IMR-90 (cell line): Measurements from ENCODE around the gene ATG14. TPM values are rescaled to one million over a fixed set of nuclear protein-coding genes. Genes with fewer than 3 reads are reported as not detected.
"Not testable (repeated sequence)": the region's sequence is repeated elsewhere in the genome, so short reads cannot be mapped to it uniquely, and the experiment has no call there.

Experiments
- ATAC-seq: fragments of 200-7000 bp; cut with Tn5 transposase; 2 replicates; pipeline ENCODE4 v1.9.1; 2020; ENCODE audit warnings: low read depth, mild to moderate bottlenecking, moderate library complexity
- BruUV-seq: library from RNA; stranded (reverse); fragments of 400-500 nt; replicated peaks from 2 replicates; lab custom pipeline; 2021; lab: Mats Ljungman, UMichigan
- CTCF ChIA-PET: fragments of 300-600 bp; formaldehyde crosslinking; extraction: SDS; loops from one replicate; lab custom pipeline; 2021; ENCODE audit warnings: antibody characterized with exemption; lab: Yijun Ruan, JAX
- POLR2A ChIA-PET: fragments of 300-600 bp; sonication (Branson Sonifier 250); formaldehyde crosslinking; loops from one replicate; lab custom pipeline; 2022; ENCODE audit warnings: antibody characterized with exemption; ENCODE audit not compliant: unreplicated experiment; lab: Charles Lee
- DNase-seq: peaks from one replicate; pipeline ENCODE4 v3.0.0; 2013
- H2AFZ ChIP-seq: replicated peaks from 2 replicates; pipeline ENCODE3; 2013; ENCODE audit warnings: low read length, mild to moderate bottlenecking; ENCODE audit not compliant: poor library complexity
- H2AK5ac ChIP-seq: 2 replicates; pipeline ENCODE4 v1.6.1; 2013; ENCODE audit warnings: low read depth, low read length, inconsistent platforms
- H2AK9ac ChIP-seq: replicated peaks from 2 replicates; pipeline ENCODE3; 2013; ENCODE audit warnings: mild to moderate bottlenecking, low read depth, low read length, moderate library complexity; ENCODE audit not compliant: poor library complexity
- H2BK120ac ChIP-seq: 2 replicates; pipeline ENCODE4 v1.6.1; 2013; ENCODE audit warnings: low read depth, low read length, inconsistent platforms
- H2BK15ac ChIP-seq: 3 replicates; pipeline ENCODE4 v1.6.1; 2013; ENCODE audit warnings: low read depth, low read length, inconsistent platforms
- H2BK20ac ChIP-seq: 2 replicates; pipeline ENCODE4 v1.6.1; 2013; ENCODE audit warnings: low read depth, mild to moderate bottlenecking, inconsistent platforms, low read length, moderate library complexity
- H2BK5ac ChIP-seq: 2 replicates; pipeline ENCODE4 v1.6.1; 2013; ENCODE audit warnings: mild to moderate bottlenecking, low read depth, low read length, inconsistent platforms; ENCODE audit not compliant: poor library complexity, severe bottlenecking
- H3K14ac ChIP-seq: replicated peaks from 2 replicates; pipeline ENCODE4 v1.6.1; 2013; ENCODE audit warnings: low read depth, low read length, inconsistent platforms
- H3K18ac ChIP-seq: 2 replicates; pipeline ENCODE4 v1.6.1; 2013; ENCODE audit warnings: low read depth, low read length, control low read depth
- H3K23ac ChIP-seq: 2 replicates; pipeline ENCODE4 v1.6.1; 2013; ENCODE audit warnings: low read depth, low read length, inconsistent platforms
- H3K27ac ChIP-seq: 2 replicates; pipeline ENCODE4 v1.5.1; 2013; ENCODE audit warnings: mild to moderate bottlenecking, control low read depth, low read length; ENCODE audit not compliant: insufficient read depth
- H3K27me3 ChIP-seq: 2 replicates; pipeline ENCODE4 v1.6.1; 2013; ENCODE audit warnings: low read length; ENCODE audit not compliant: control insufficient read depth, insufficient read depth
- H3K36me3 ChIP-seq: 2 replicates; pipeline ENCODE4 v1.6.1; 2013; ENCODE audit warnings: low read length, mixed read lengths; ENCODE audit not compliant: control insufficient read depth, insufficient read depth
- H3K4ac ChIP-seq: 2 replicates; pipeline ENCODE4 v1.6.1; 2013; ENCODE audit warnings: low read depth, low read length, inconsistent platforms
- H3K4me1 ChIP-seq: 2 replicates; pipeline ENCODE4 v1.6.1; 2013; ENCODE audit warnings: low read length, mixed read lengths; ENCODE audit not compliant: control insufficient read depth, insufficient read depth
- H3K4me2 ChIP-seq: 2 replicates; pipeline ENCODE4 v1.6.1; 2013; ENCODE audit warnings: low read depth, mild to moderate bottlenecking, control low read depth, low read length, moderate library complexity
- H3K4me3 ChIP-seq: 2 replicates; pipeline ENCODE4 v1.5.1; 2013; ENCODE audit warnings: low read depth, mild to moderate bottlenecking, control low read depth, low read length, moderate library complexity; ENCODE audit not compliant: insufficient read depth
- H3K56ac ChIP-seq: 2 replicates; pipeline ENCODE4 v1.6.1; 2013; ENCODE audit warnings: low read length, inconsistent platforms; ENCODE audit not compliant: insufficient read depth; ENCODE audit errors: extremely low read depth
- H3K79me1 ChIP-seq, 2 experiments: 2 replicates each; pipeline ENCODE4 v1.6.1; 2013; ENCODE audit warnings: low read length in 2 of 2, inconsistent platforms in 1 of 2, low read depth in 1 of 2
- H3K9ac ChIP-seq: 2 replicates; pipeline ENCODE4 v1.6.1; 2013; ENCODE audit warnings: low read depth, low read length, control low read depth
- H3K9me1 ChIP-seq: 2 replicates; pipeline ENCODE4 v1.6.1; 2013; ENCODE audit warnings: low read length, inconsistent platforms; ENCODE audit not compliant: insufficient read depth
- H3K9me3 ChIP-seq: 2 replicates; pipeline ENCODE4 v1.6.1; 2013; ENCODE audit warnings: low read length; ENCODE audit not compliant: control insufficient read depth, insufficient read depth
- H4K20me1 ChIP-seq: 2 replicates; pipeline ENCODE4 v1.6.1; 2013; ENCODE audit warnings: low read length, inconsistent platforms; ENCODE audit not compliant: insufficient read depth
- H4K5ac ChIP-seq: 2 replicates; pipeline ENCODE4 v1.6.1; 2013; ENCODE audit warnings: mild to moderate bottlenecking, low read depth, low read length, control low read depth
- H4K8ac ChIP-seq, 2 experiments: 2 replicates each; pipeline ENCODE4 v1.6.1; 2013; ENCODE audit warnings: low read depth in 2 of 2, low read length in 2 of 2, control low read depth in 1 of 2, inconsistent platforms in 1 of 2
- H4K91ac ChIP-seq: 2 replicates; pipeline ENCODE4 v1.6.1; 2013; ENCODE audit warnings: low read depth, low read length, inconsistent platforms; ENCODE audit not compliant: insufficient read depth
- WGBS, 2 experiments: methylation state at CpG; one replicate each; pipeline versions ENCODE4 v1.1.5 to v1.1.7; 2013; ENCODE audit warnings: missing lambda C conversion rate in 2 of 2; ENCODE audit not compliant: insufficient read length in 1 of 2; ENCODE audit errors: extremely low coverage in 2 of 2; 5-methylcytosine and 5-hydroxymethylcytosine counted together
- dilution Hi-C: fragments of 300-500 bp; cut with HindIII; formaldehyde crosslinking; loops from one replicate; pipeline ENCODE4 v1.14.3; 2018; ENCODE audit warnings: low sequenced_read_pairs; ENCODE audit not compliant: unreplicated experiment
- in situ Hi-C: fragments of 300-500 bp; cut with MboI; formaldehyde crosslinking; loops from 3 replicates; pipeline ENCODE4 v1.14.3; 2019; ENCODE audit warnings: low sequenced_read_pairs, inconsistent platforms, mixed read lengths
- intact Hi-C: fragments of 100-400 bp; cut with micrococcal nuclease; formaldehyde crosslinking; loops from 2 replicates; pipeline ENCODE4 v1.10.0; 2022
- polyA plus RNA-seq, 3 experiments: library from polyadenylated mRNA; depleted of rRNA; stranded (reverse); fragments of >200 nt; gene quantifications; 2 replicates each; pipeline ENCODE4 v1.2.3, GENCODE V29; 2012; ENCODE audit warnings: low replicate concordance in 1 of 3
- total RNA-seq: library from RNA; depleted of rRNA; stranded (reverse); fragments of >200 nt; gene quantifications from 2 replicates; pipeline ENCODE4 v1.2.3, GENCODE V29; 2012

ATG14 gene
- total and polyA plus RNA-seq, 2 of the 4 experiments (the other 2 are of a cell fraction) = 5.0 to 12.4 TPM

GRCh38 chr14:55456411-55456810 lies 44.8 kb upstream of the ATG14 start:
- H3K9me3 ChIP-seq, H4K91ac ChIP-seq, intact Hi-C loops, H2AK5ac ChIP-seq, ATAC-seq, in situ Hi-C loops, dilution Hi-C loops, H3K23ac ChIP-seq, H3K27ac ChIP-seq, H3K9ac ChIP-seq, H2AK9ac ChIP-seq, H2BK5ac ChIP-seq, CTCF ChIA-PET, H3K9me1 ChIP-seq, POLR2A ChIA-PET, H3K4ac ChIP-seq, H3K56ac ChIP-seq, H4K5ac ChIP-seq, H3K18ac ChIP-seq, H3K36me3 ChIP-seq, DNase-seq, H3K79me1 ChIP-seq, H3K14ac ChIP-seq, BruUV-seq, H2BK120ac ChIP-seq, H3K4me2 ChIP-seq, H2BK20ac ChIP-seq, H4K8ac ChIP-seq, H4K20me1 ChIP-seq, H3K27me3 ChIP-seq, H2BK15ac ChIP-seq, H2AFZ ChIP-seq, H3K4me3 ChIP-seq: not testable (repeated sequence)
- WGBS, 2 experiments = no CpG with 5 or more reads among the region's 34 CpGs
- peaks cover 13% of the 10 kb centered on the region for H3K4me1 ChIP-seq
